Esophagus muscularis mucosa (tissue), 4 donors: ENCODE data around the gene TCF23. TPM values are rescaled to one million over a fixed set of nuclear protein-coding genes. Genes with fewer than 3 reads are reported as not detected.

ENCODE experiments used
- DNase-seq: peaks from one replicate; pipeline ENCODE4 v3.0.0-alpha.2; 2017; ENCODE audit errors: extremely low spot score
- H3K27ac ChIP-seq, 4 donors: fragments of 200-600 bp; sonication (generic); replicated peaks in 1 of 4; 1 replicate in 3 of 4; 2 replicates in 1 of 4; pipeline ENCODE4 v1.5.1; 2016 to 2019; ENCODE audit warnings: mild to moderate bottlenecking in 1 of 4
- H3K27me3 ChIP-seq, 4 donors: fragments of 200-600 bp; sonication (generic); one replicate each; pipeline versions ENCODE4 v1.5.1 to v1.6.0; 2016 to 2019
- H3K36me3 ChIP-seq, 4 donors: fragments of 200-600 bp; sonication (generic); one replicate each; pipeline ENCODE4 v1.5.1; 2016 to 2019
- H3K4me1 ChIP-seq, 4 donors: fragments of 200-600 bp; sonication (generic); one replicate each; pipeline ENCODE4 v1.5.1; 2016 to 2019
- H3K4me3 ChIP-seq, 4 donors: fragments of 200-600 bp; sonication (generic); 1 replicate in 2 of 4; 2 replicates in 2 of 4; pipeline ENCODE4 v1.5.1; 2016 to 2019; ENCODE audit warnings: mild to moderate bottlenecking in 4 of 4, moderate library complexity in 1 of 4
- H3K9me3 ChIP-seq, 4 donors: fragments of 200-600 bp; sonication (generic); 1 replicate in 3 of 4; 2 replicates in 1 of 4; pipeline ENCODE4 v1.5.1; 2016 to 2019
- EP300 ChIP-seq: sonication (generic); formaldehyde crosslinking; IDR thresholded peaks from one replicate; pipeline ENCODE4 v1.6.1; 2017; ENCODE audit warnings: antibody characterized with exemption
- POLR2A ChIP-seq: fragments of 450-650 bp; IDR thresholded peaks from one replicate; pipeline ENCODE4 v1.6.1; 2017; ENCODE audit warnings: antibody characterized with exemption, moderate library complexity, mild to moderate bottlenecking, low read depth
- POLR2AphosphoS5 ChIP-seq, 2 donors: sonication (generic); formaldehyde crosslinking; IDR thresholded peaks; one replicate each; pipeline ENCODE4 v1.6.1; 2017; ENCODE audit warnings: antibody characterized with exemption in 2 of 2
- WGBS: methylation state at CpG from one replicate; pipeline ENCODE4 v1.1.5; 2018; 5-methylcytosine and 5-hydroxymethylcytosine counted together
- intact Hi-C: fragments of 100-400 bp; cut with DNase I; formaldehyde crosslinking; loops from one replicate; pipeline ENCODE4 v1.15.1; 2023
- total RNA-seq, 4 donors: library from RNA; depleted of rRNA; stranded (reverse); fragments of >200 nt; gene quantifications; one replicate each; pipeline versions ENCODE4 v1.1.0 to v1.2.1, GENCODE V29; 2016
- TF ChIP-seq, protein P1 (sequence below), 3 experiments: fragments of 200-600 bp in 2 of 3; fragments of 450-650 bp in 1 of 3; sonication (generic) in 2 of 3; IDR thresholded peaks; one replicate each; pipeline ENCODE4 v1.5.1; 2017 to 2019; ENCODE audit warnings: antibody characterized with exemption in 3 of 3, mild to moderate bottlenecking in 2 of 3, moderate library complexity in 1 of 3

Gene TCF23
- total RNA-seq, 4 donors from 2014 or later: not detected

DNA sequence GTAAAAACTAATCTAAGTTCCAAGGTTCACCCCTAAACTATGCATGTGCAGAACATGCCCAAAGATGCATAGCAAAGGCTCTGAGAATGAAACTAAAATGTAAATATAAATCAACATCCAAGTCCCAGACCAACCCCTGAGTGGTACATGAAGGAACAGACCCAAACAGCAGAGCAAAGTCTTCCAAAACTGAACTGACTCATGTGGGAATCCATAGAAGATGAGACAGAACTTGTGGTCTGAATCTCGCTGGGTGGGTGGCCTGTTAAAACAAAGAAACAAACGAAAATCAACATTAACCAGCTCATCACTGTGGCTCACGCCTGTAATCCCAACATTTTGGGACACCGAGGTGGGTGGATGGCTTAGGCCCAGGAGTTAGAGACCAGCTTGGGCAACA is 33.5 kb downstream of the TCF23 start:
- H3K27ac ChIP-seq: no peak overlapping the region
- H3K4me1 ChIP-seq: peaks cover 8 to 21% (median 18%) of the 10 kb centered on the region in 4 donors
- H3K36me3 ChIP-seq: no peaks in the 10 kb centered on the region
- no peak overlapping the region for H3K4me3 ChIP-seq
- WGBS: 66% methylated on average over 4 of the region's 4 CpGs
- TF ChIP-seq POLR2A (no peak), POLR2AphosphoS5 (IDR thresholded peaks at IDR 0.05) (no peak), EP300 (no peak)
- TF ChIP-seq, protein P1, sequence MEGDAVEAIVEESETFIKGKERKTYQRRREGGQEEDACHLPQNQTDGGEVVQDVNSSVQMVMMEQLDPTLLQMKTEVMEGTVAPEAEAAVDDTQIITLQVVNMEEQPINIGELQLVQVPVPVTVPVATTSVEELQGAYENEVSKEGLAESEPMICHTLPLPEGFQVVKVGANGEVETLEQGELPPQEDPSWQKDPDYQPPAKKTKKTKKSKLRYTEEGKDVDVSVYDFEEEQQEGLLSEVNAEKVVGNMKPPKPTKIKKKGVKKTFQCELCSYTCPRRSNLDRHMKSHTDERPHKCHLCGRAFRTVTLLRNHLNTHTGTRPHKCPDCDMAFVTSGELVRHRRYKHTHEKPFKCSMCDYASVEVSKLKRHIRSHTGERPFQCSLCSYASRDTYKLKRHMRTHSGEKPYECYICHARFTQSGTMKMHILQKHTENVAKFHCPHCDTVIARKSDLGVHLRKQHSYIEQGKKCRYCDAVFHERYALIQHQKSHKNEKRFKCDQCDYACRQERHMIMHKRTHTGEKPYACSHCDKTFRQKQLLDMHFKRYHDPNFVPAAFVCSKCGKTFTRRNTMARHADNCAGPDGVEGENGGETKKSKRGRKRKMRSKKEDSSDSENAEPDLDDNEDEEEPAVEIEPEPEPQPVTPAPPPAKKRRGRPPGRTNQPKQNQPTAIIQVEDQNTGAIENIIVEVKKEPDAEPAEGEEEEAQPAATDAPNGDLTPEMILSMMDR (IDR thresholded peaks at IDR 0.05): no peak
- intact Hi-C loops: no loop called here
- no peak for DNase-seq
- no peaks in the 10 kb centered on the region for H3K9me3 ChIP-seq
- peaks cover 0 to 15% (median 0%) of the 10 kb centered on the region in 4 donors for H3K27me3 ChIP-seq

DNA sequence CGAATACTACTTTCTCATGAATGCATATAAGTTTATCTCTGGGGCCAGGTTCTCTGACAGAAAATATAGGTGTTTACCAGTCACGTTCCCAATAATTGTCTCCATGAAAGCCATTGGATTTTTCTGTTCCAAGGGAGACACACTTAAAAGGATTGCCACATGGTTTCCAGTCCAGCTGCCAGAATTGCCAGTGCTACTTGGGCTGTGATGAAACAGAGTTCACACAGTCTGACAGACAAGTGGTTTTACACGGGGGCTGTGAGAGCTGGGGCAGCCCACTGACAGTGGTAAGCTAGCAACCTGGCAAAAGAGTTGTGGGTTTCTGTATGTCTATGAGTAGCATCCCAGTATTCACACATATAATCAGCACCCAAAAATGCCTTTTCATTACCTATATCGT is 35.3 kb downstream of the TCF23 start:
- H3K36me3 ChIP-seq: no peaks in the 10 kb centered on the region
- intact Hi-C loops: no loop called here
- 60% methylated on average over 4 of the region's 4 CpGs for WGBS
- H3K9me3 ChIP-seq: no peaks in the 10 kb centered on the region
- H3K27me3 ChIP-seq: peaks cover 0 to 6% (median 0%) of the 10 kb centered on the region in 4 donors
- DNase-seq: no peak
- H3K27ac ChIP-seq: peak overlapping the region in 3 of 4 donors; percentile 53 to 70 (median 59)
- TF ChIP-seq, protein P1 (IDR thresholded peaks at IDR 0.05): no peak
- TF ChIP-seq POLR2AphosphoS5 (IDR thresholded peaks at IDR 0.05) (no peak), POLR2A (no peak), EP300 (no peak)
- peaks cover 8 to 21% (median 18%) of the 10 kb centered on the region in 4 donors for H3K4me1 ChIP-seq
- H3K4me3 ChIP-seq: no peak overlapping the region

DNA sequence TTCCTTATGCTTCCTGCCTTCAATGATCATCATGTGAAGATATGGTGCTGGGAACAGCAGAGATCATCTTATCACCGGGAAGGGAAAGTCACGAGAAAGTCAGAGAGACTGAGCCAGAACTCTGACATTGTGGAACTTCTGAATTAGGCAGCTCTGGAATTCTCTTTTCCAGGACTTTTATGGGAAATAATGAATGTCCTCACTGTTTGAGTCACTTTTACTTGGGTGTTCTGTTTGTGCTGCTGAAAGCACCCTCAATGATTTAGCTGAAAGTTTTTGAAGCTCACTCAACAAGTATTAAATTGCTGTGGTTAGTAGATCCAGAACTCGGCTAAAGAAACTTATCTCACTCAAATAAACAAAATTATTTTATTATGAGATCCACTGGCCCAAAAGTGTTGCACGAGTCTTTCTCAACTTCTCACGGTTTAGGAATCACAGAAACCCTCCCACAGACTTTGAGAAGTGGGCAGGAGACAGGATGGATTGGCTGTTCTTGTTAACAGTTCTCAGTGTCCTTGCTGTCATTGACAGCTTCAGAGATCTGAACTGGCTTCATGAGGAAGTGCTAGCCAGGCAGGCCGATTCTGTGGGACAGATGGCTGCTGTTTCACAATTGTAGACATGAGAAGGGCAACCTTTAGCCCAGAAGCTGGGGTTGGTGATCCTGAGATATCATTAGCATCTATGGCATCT is 36.7 kb downstream of the TCF23 start:
- Histone ChIP-seq H3K9me3 (no peaks in the 10 kb centered on the region), H3K4me3 (no peak overlapping the region), H3K27me3 (no peaks in the 10 kb centered on the region), H3K4me1 (peaks cover 8 to 21% (median 18%) of the 10 kb centered on the region in 4 donors), H3K36me3 (no peaks in the 10 kb centered on the region), H3K27ac (peak overlapping the region; percentile 47 to 70 (median 56))
- 19% methylated on average over 6 of the region's 6 CpGs for WGBS
- no peak for TF ChIP-seq POLR2A
- intact Hi-C loops: no loop called here
- no peak for DNase-seq

DNA sequence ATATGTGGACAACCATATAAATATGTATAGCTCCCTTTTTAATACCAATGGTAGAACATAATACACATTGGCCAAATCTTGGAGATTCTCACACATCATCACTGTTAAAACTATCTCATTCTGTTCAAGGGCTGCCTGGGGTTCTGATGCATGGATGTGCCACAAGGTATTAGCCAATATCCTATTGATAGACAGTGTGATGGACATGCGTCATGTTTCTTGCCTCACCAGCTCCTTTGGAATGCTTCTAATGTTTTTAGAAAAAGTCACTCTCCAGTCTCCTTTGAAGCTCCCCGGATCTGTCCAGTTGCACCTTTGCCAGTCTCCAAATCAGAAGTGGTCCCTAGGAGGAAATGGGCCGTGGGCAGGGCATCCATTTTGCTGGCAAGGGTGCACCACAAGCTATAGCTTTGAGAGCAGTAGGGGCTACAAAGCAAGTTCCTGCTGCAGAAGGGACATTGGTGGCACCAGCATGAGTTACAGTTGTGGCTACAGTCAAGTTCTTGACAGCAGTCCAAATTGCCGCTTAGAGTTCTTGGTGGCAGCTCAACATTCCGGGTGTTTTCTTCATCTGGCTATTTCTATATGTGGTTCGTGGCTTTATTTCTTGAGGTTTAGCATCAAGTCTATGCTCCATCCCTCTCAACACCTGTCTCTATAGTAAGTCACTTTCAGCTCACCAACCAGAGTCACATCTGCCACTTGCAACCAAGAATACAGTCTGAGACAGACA is 38.0 kb downstream of the TCF23 start:
- no peak for TF ChIP-seq EP300
- TF ChIP-seq POLR2AphosphoS5 (IDR thresholded peaks at IDR 0.05): no peak
- TF ChIP-seq, protein P1 (IDR thresholded peaks at IDR 0.05): no peak
- no peak for TF ChIP-seq POLR2A
- Histone ChIP-seq H3K4me3 (no peak overlapping the region), H3K9me3 (no peaks in the 10 kb centered on the region), H3K27ac (no peak overlapping the region), H3K27me3 (no peaks in the 10 kb centered on the region), H3K36me3 (no peaks in the 10 kb centered on the region), H3K4me1 (peaks cover 8 to 21% (median 18%) of the 10 kb centered on the region in 4 donors)
- intact Hi-C loops: no loop called here
- WGBS: 72% methylated on average over 6 of the region's 6 CpGs
- DNase-seq: no peak

DNA sequence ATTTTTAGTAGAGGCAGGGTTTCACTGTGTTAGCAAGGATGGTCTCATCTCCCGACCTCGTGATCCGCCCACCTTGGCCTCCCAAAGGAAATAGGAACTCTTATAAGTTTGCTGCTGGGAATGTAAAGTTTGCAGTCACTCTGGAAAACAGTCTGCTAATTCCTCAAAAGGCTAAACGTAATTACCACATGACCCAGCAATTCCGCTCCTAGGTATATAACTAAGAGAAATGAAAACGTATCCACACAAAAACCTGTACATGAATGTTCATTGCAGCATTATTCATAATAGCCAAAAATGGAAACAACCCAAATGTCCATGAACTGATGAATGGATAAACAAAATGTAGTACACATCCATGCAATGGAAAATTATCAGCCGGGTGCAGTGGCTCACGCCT is 41.2 kb downstream of the TCF23 start:
- Histone ChIP-seq H3K27ac (no peak overlapping the region), H3K4me3 (no peak overlapping the region), H3K4me1 (peaks cover 8 to 15% (median 10%) of the 10 kb centered on the region in 4 donors), H3K36me3 (no peaks in the 10 kb centered on the region), H3K9me3 (no peaks in the 10 kb centered on the region), H3K27me3 (no peaks in the 10 kb centered on the region)
- intact Hi-C loops: loop anchor here (5.0 kb wide), 1 partner anchor 93 kb away; no protein-coding TSS in a partner anchor
- TF ChIP-seq POLR2AphosphoS5 (IDR thresholded peaks at IDR 0.05) (no peak), EP300 (no peak), POLR2A (no peak)
- TF ChIP-seq, protein P1 (IDR thresholded peaks at IDR 0.05): no peak
- no peak for DNase-seq
- 91% methylated on average over 8 of the region's 8 CpGs for WGBS
